PC-3 (cell line): ENCODE results near the gene FBXL7. TPM values are rescaled to one million over a fixed set of nuclear protein-coding genes. Genes with fewer than 3 reads are reported as not detected.

Experiments
- ATAC-seq: fragments of 200-7000 bp; cut with Tn5 transposase; 2 replicates; pipeline ENCODE4 v1.9.1; 2020; ENCODE audit warnings: mild to moderate bottlenecking, moderate library complexity
- BruUV-seq: library from RNA; stranded (reverse); fragments of 400-500 nt; replicated peaks from 2 replicates; lab custom pipeline; 2021; lab: Mats Ljungman, UMichigan
- CTCF ChIA-PET: fragments of 300-600 bp; sonication (Branson Sonifier 250); formaldehyde crosslinking; loops from one replicate; lab custom pipeline; 2022; ENCODE audit warnings: antibody characterized with exemption; lab: Charles Lee
- POLR2A ChIA-PET: fragments of 300-600 bp; sonication (Branson Sonifier 250); formaldehyde crosslinking; loops from one replicate; lab custom pipeline; 2022; ENCODE audit warnings: antibody characterized with exemption; ENCODE audit not compliant: unreplicated experiment; lab: Charles Lee
- DNase-seq: peaks from one replicate; pipeline ENCODE4 v3.0.0-alpha.2; 2015
- H2AFZ ChIP-seq: fragments of 300-600 bp; sonication (generic); 2 replicates; pipeline ENCODE4 v1.6.0; 2016; ENCODE audit warnings: antibody characterized with exemption, low read length
- H3F3A ChIP-seq: fragments of 300-600 bp; sonication (generic); one replicate; pipeline ENCODE4 v1.6.0; 2017; ENCODE audit warnings: antibody characterized with exemption, low read length, control low read depth, mild to moderate bottlenecking; ENCODE audit not compliant: unreplicated experiment
- H3K27ac ChIP-seq: fragments of 300-600 bp; sonication (generic); 2 replicates; pipeline ENCODE4 v1.5.1; 2016; ENCODE audit warnings: mild to moderate bottlenecking, low read length
- H3K27me3 ChIP-seq: fragments of 300-600 bp; sonication (generic); 2 replicates; pipeline ENCODE4 v1.6.1; 2016; ENCODE audit warnings: low read length, mixed read lengths
- H3K36me3 ChIP-seq: fragments of 300-600 bp; sonication (generic); 2 replicates; pipeline ENCODE4 v1.6.1; 2016; ENCODE audit warnings: low read depth, mixed run types, low read length, mixed read lengths
- H3K4me1 ChIP-seq: fragments of 300-600 bp; sonication (generic); 2 replicates; pipeline ENCODE4 v1.5.1; 2016; ENCODE audit warnings: low read length; ENCODE audit not compliant: insufficient read depth
- H3K4me2 ChIP-seq: fragments of 300-600 bp; sonication (generic); 2 replicates; pipeline ENCODE4 v1.6.0; 2016; ENCODE audit warnings: low read length
- H3K4me3 ChIP-seq: fragments of 300-600 bp; sonication (generic); 2 replicates; pipeline ENCODE4 v1.5.1; 2016; ENCODE audit warnings: mild to moderate bottlenecking, low read length, mixed read lengths
- H3K79me2 ChIP-seq: fragments of 300-600 bp; sonication (generic); 2 replicates; pipeline ENCODE4 v1.6.1; 2017; ENCODE audit warnings: low read length, mixed read lengths
- H3K9ac ChIP-seq: fragments of 300-600 bp; sonication (generic); 2 replicates; pipeline ENCODE4 v1.6.0; 2016; ENCODE audit warnings: mild to moderate bottlenecking, low read length
- H3K9me2 ChIP-seq: fragments of 300-600 bp; sonication (generic); replicated peaks from 2 replicates; pipeline ENCODE4 v1.6.1; 2016; ENCODE audit warnings: mixed run types, low read length, mixed read lengths
- H3K9me3 ChIP-seq: fragments of 300-600 bp; sonication (generic); 2 replicates; pipeline ENCODE4 v1.6.1; 2016; ENCODE audit warnings: low read length, mixed read lengths
- H4K20me1 ChIP-seq: fragments of 300-600 bp; sonication (generic); 2 replicates; pipeline ENCODE4 v1.6.1; 2016; ENCODE audit warnings: low read length, mixed read lengths
- CTCF ChIP-seq: fragments of 300-600 bp; sonication (generic); conservative IDR thresholded peaks from 2 replicates; pipeline ENCODE4 v1.5.1; 2017; ENCODE audit warnings: antibody characterized with exemption, low read depth, mild to moderate bottlenecking, low read length
- EZH2 ChIP-seq: fragments of 300-600 bp; sonication (generic); IDR thresholded peaks from one replicate; pipeline ENCODE4 v1.6.1; 2017; ENCODE audit warnings: antibody characterized with exemption, mild to moderate bottlenecking, low read length; ENCODE audit not compliant: unreplicated experiment
- EZH2phosphoT487 ChIP-seq: fragments of 300-600 bp; sonication (generic); IDR thresholded peaks from 2 replicates; pipeline ENCODE4 v1.6.1; 2018; ENCODE audit warnings: mild to moderate bottlenecking, antibody characterized with exemption, low read length, borderline replicate concordance
- intact Hi-C: fragments of 100-400 bp; cut with micrococcal nuclease; formaldehyde crosslinking; loops from 2 replicates; pipeline ENCODE4 v1.9.0; 2023
- total RNA-seq: library from RNA; depleted of rRNA; stranded (reverse); fragments of >200 nt; gene quantifications from 2 replicates; pipeline ENCODE4 v1.2.3, GENCODE V29; 2014

FBXL7 gene
- total RNA-seq, 1 experiment from 2014 or later: 0.18 TPM

GRCh38 chr5:15630441-15630840, 130.5 kb downstream of the FBXL7 start:
- POLR2A ChIA-PET: no interaction called here

DNA sequence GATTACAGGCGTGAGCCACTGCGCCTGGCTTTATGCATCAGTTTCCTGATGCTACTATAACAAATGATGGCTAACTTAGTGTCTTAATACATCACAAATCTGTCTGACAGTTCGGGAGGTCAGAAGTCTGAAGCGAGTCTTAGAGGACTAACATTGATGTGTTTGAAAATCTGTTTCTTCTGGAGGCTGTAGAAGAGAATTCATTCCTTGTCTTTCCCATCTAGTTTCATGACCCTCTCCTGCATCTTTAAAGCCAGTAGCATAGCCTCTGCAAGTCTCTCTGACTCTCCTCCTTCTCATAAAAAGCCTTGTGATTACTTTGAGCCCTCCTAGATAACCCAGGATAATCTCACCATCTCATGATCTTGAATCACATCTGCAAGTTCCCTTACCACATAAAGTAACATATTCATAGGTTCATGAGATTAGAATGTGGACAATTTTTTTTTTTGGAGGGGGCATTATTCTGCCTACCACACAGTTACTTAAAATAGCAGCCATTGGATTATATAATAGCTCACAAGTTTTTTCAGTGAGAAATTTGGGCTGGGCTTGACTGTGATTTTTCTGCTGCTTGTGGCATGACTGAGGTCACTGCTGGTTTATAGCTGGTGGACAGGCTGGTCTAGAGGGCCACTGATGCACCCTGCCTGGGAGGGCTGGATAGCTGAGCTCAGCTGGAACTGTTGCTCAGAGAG, 134.8 kb downstream of the FBXL7 start:
- Histone ChIP-seq H3F3A (no peaks in the 10 kb centered on the region), H3K4me3 (no peak overlapping the region), H4K20me1 (no peaks in the 10 kb centered on the region), H3K79me2 (no peaks in the 10 kb centered on the region), H3K36me3 (no peaks in the 10 kb centered on the region), H3K4me1 (no peaks in the 10 kb centered on the region), H3K27ac (no peak overlapping the region), H3K9me3 (peaks cover 42% of the 10 kb centered on the region), H3K27me3 (no peaks in the 10 kb centered on the region), H3K9ac (no peak overlapping the region), H3K9me2 (no peaks in the 10 kb centered on the region), H3K4me2 (no peak overlapping the region), H2AFZ (no peak overlapping the region)
- intact Hi-C loops: no loop called here
- CTCF ChIA-PET: no interaction called here
- ATAC-seq: no peak
- DNase-seq: no peak
- TF ChIP-seq EZH2: no peak
- TF ChIP-seq EZH2phosphoT487: no peak
- TF ChIP-seq CTCF: no peak
- POLR2A ChIA-PET: no interaction called here
- no TSS peak for BruUV-seq

More at GRCh38 chr5:15630441-15630840, 130.5 kb downstream of the FBXL7 start:
- Histone ChIP-seq H3K9me2 (no peaks in the 10 kb centered on the region), H3K4me1 (no peaks in the 10 kb centered on the region), H3K36me3 (no peaks in the 10 kb centered on the region), H3K4me2 (no peak overlapping the region), H3K9me3 (peaks cover 28% of the 10 kb centered on the region), H3K4me3 (no peak overlapping the region), H3K79me2 (no peaks in the 10 kb centered on the region), H3K9ac (no peak overlapping the region), H3K27ac (no peak overlapping the region), H3F3A (no peaks in the 10 kb centered on the region), H3K27me3 (no peaks in the 10 kb centered on the region), H2AFZ (no peak overlapping the region), H4K20me1 (no peaks in the 10 kb centered on the region)
- ATAC-seq (no peak), DNase-seq (no peak)
- no TSS peak for BruUV-seq
- TF ChIP-seq EZH2 (no peak), CTCF (no peak), EZH2phosphoT487 (no peak)
- intact Hi-C loops: no loop called here
- CTCF ChIA-PET: interaction anchor here (0.7 kb wide), 1 partner anchor 216 kb away, joined by 7 read pairs; no protein-coding TSS in a partner anchor

GRCh38 chr5:15635289-15635616, 135.3 kb downstream of the FBXL7 start:
- intact Hi-C loops: no loop called here
- no TSS peak for BruUV-seq
- no peak overlapping the region for H2AFZ ChIP-seq
- no peak for ATAC-seq
- TF ChIP-seq EZH2 (no peak), CTCF (no peak), EZH2phosphoT487 (no peak)
- peaks cover 38% of the 10 kb centered on the region for H3K9me3 ChIP-seq
- no peaks in the 10 kb centered on the region for H4K20me1 ChIP-seq
- ChIA-PET POLR2A (no interaction called here), CTCF (no interaction called here)
- no peaks in the 10 kb centered on the region for H3K36me3 ChIP-seq
- no peak overlapping the region for H3K27ac ChIP-seq
- H3K9me2 ChIP-seq: no peaks in the 10 kb centered on the region
- no peaks in the 10 kb centered on the region for H3K27me3 ChIP-seq
- H3K4me3 ChIP-seq: no peak overlapping the region
- no peak overlapping the region for H3K9ac ChIP-seq
- H3K4me2 ChIP-seq: no peak overlapping the region
- H3K79me2 ChIP-seq: no peaks in the 10 kb centered on the region
- no peaks in the 10 kb centered on the region for H3F3A ChIP-seq
- no peaks in the 10 kb centered on the region for H3K4me1 ChIP-seq
- no peak for DNase-seq
